Spleen (tissue), 7 donors: Measurements from ENCODE around the gene COL9A3.

Source experiments
- POLR2AphosphoS5 ChIP-seq, 3 donors: sonication (generic); formaldehyde crosslinking; IDR thresholded peaks; one replicate each; pipeline ENCODE4 v1.5.1; 2017; ENCODE audit warnings: antibody characterized with exemption in 3 of 3
- TF ChIP-seq, protein P1 (sequence below), 11 experiments: fragments of 200-600 bp in 7 of 11; fragments of 450-650 bp in 4 of 11; sonication (generic) in 4 of 11; IDR thresholded peaks in 8 of 11; conservative IDR thresholded peaks in 3 of 11; 1 replicate in 7 of 11; 2 replicates in 4 of 11; pipeline versions ENCODE4 v1.4.0 to v1.8.0; 2016 to 2021; ENCODE audit warnings: antibody characterized with exemption in 11 of 11, inconsistent platforms in 4 of 11, mild to moderate bottlenecking in 1 of 11
- donor health status: DM: no; HTN: no; CAD: no; lungs with moderate emphysema.
- donor health status: DM: no; HTN: no; CAD: no.
- donor health status: DM: no; HTN: no; CAD: no.

DNA sequence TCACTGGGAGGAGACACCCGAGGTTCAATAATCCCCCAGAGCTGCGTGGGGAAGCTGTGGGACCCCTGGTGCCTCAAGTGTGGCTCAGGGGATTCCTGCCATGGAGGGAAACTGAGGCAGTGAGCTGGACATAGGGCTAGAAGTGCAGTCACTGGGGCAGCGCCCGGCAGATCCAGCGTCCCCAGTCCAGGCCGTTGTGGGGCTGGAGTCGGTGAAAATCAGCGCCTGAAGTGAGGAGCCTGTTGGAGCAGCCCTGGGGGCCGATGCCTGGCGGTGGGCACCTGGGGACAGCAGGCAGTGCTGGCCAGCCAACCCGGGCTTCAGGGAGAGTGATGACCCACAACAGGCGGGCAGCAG lies 2.2 kb upstream of the COL9A3 start:
- TF ChIP-seq, protein P1, sequence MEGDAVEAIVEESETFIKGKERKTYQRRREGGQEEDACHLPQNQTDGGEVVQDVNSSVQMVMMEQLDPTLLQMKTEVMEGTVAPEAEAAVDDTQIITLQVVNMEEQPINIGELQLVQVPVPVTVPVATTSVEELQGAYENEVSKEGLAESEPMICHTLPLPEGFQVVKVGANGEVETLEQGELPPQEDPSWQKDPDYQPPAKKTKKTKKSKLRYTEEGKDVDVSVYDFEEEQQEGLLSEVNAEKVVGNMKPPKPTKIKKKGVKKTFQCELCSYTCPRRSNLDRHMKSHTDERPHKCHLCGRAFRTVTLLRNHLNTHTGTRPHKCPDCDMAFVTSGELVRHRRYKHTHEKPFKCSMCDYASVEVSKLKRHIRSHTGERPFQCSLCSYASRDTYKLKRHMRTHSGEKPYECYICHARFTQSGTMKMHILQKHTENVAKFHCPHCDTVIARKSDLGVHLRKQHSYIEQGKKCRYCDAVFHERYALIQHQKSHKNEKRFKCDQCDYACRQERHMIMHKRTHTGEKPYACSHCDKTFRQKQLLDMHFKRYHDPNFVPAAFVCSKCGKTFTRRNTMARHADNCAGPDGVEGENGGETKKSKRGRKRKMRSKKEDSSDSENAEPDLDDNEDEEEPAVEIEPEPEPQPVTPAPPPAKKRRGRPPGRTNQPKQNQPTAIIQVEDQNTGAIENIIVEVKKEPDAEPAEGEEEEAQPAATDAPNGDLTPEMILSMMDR (IDR thresholded peaks at IDR 0.05 in 8 of 11, conservative IDR thresholded peaks at IDR 0.05 in 3 of 11), result no peak
- TF ChIP-seq POLR2AphosphoS5 (IDR thresholded peaks at IDR 0.05), result peak; percentile 24 to 63 (median 37)
